KMS-11 (cell line): ENCODE measurements around the gene TXNL4B.

Experiments
- H2AFZ ChIP-seq: fragments of 200-600 bp; sonication (generic); 2 replicates; pipeline ENCODE4 v1.6.1; 2016; ENCODE audit warnings: antibody characterized with exemption, mixed run types, low read depth
- H3K27ac ChIP-seq: fragments of 200-600 bp; sonication (generic); 2 replicates; pipeline ENCODE4 v1.6.1; 2016; ENCODE audit warnings: mild to moderate bottlenecking, mixed run types
- H3K27me3 ChIP-seq: fragments of 200-600 bp; sonication (generic); 2 replicates; pipeline ENCODE4 v1.6.1; 2017; ENCODE audit warnings: mild to moderate bottlenecking, low read depth, mixed run types, moderate library complexity; ENCODE audit not compliant: insufficient read depth
- H3K36me3 ChIP-seq: fragments of 200-600 bp; sonication (generic); 2 replicates; pipeline ENCODE4 v1.6.1; 2017; ENCODE audit warnings: mild to moderate bottlenecking, mixed run types; ENCODE audit not compliant: insufficient read depth
- H3K4me1 ChIP-seq: fragments of 200-600 bp; sonication (generic); 2 replicates; pipeline ENCODE4 v1.6.1; 2016; ENCODE audit warnings: mild to moderate bottlenecking, low read depth, mixed run types; ENCODE audit not compliant: poor library complexity, severe bottlenecking
- H3K4me2 ChIP-seq: fragments of 200-600 bp; sonication (generic); 2 replicates; pipeline ENCODE4 v1.7.0; 2016; ENCODE audit warnings: mild to moderate bottlenecking, mixed run types
- H3K4me3 ChIP-seq: fragments of 200-600 bp; sonication (generic); IDR thresholded peaks from 2 replicates; pipeline ENCODE4 v1.6.1; 2017; ENCODE audit warnings: low read depth, low read length, mixed read lengths; ENCODE audit not compliant: insufficient read depth
- H3K79me2 ChIP-seq: fragments of 200-600 bp; sonication (generic); 2 replicates; pipeline ENCODE4 v1.6.1; 2016; ENCODE audit warnings: low read depth, mixed run types; ENCODE audit not compliant: insufficient read depth
- H3K9ac ChIP-seq: fragments of 200-600 bp; sonication (generic); 2 replicates; pipeline ENCODE4 v1.6.1; 2016; ENCODE audit warnings: mild to moderate bottlenecking, mixed run types
- H4K20me1 ChIP-seq: fragments of 200-600 bp; sonication (generic); 2 replicates; pipeline ENCODE4 v1.6.1; 2016; ENCODE audit warnings: mild to moderate bottlenecking, mixed run types; ENCODE audit not compliant: insufficient read depth
- CTCF ChIP-seq: fragments of 200-600 bp; sonication (generic); conservative IDR thresholded peaks from 2 replicates; pipeline ENCODE4 v1.6.1; 2017; ENCODE audit warnings: low read depth, mild to moderate bottlenecking, antibody characterized with exemption, low read length, moderate library complexity, mixed read lengths

Gene TXNL4B

DNA sequence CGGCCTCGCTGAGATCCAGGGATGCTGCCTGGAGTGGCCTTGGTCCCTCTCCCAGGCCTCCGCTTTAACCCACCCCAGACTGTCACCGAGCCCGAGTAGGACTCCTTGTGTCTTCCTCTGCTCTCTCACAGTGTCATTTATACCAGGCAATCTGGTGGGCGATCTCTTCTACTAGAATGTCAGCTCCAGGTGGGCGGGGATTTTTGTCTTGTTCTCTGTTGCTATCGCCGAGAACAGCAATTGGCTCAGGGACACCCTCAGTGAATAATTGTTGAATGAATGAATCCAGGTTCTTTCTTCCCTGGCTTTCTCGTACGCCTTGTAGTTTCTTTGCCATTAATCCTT, 818 bp upstream of the TXNL4B start:
- Histone ChIP-seq H3K4me1 (peaks cover 21% of the 10 kb centered on the region), H2AFZ (peak overlapping the region; percentile 85), H3K4me3 (no peak overlapping the region), H3K79me2 (peaks cover 56% of the 10 kb centered on the region), H3K36me3 (no peaks in the 10 kb centered on the region), H3K27ac (peak overlapping the region; percentile 41; the same call in 1 of the 2 replicates), H3K4me2 (peak overlapping the region; percentile 98), H4K20me1 (no peaks in the 10 kb centered on the region), H3K27me3 (no peaks in the 10 kb centered on the region), H3K9ac (peak overlapping the region; percentile 62)
- TF ChIP-seq CTCF: no peak

DNA sequence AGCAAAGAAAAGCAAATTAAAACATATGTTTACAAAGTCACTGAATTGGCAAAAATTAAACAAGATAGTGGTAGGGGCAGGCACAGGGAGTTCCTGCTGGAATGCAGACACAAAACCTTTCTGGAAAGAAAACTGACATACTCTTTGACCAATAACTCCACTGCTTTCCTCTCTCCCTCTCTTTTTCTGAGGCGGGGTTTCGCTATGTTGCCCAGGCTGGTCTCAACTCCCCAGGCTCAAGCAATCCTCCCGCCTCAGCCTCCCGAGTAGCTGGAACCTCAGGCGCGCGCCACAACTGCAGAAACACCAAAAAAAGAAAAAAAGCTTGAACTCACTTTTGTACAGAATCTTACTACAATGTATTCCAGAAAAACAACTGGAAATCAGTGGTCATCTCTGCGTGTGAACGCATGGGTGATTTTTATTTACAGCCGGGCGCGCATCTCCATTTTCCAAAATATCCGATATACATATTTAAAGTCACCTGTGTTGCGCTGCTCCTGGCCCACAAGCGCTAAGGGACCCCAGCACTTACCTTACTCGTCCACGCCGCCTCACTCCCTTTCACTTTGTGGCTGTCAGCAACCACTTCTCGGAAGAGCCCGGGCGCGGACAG, 480 bp downstream of the TXNL4B start:
- Histone ChIP-seq H3K27me3 (no peaks in the 10 kb centered on the region), H3K27ac (peak overlapping the region; percentile 41; the same call in 1 of the 2 replicates), H3K4me1 (peaks cover 21% of the 10 kb centered on the region), H3K4me3 (no peak overlapping the region), H2AFZ (peak overlapping the region; percentile 85), H3K36me3 (no peaks in the 10 kb centered on the region; the same call in 1 of the 2 replicates), H4K20me1 (no peaks in the 10 kb centered on the region), H3K4me2 (peak overlapping the region; percentile 100), H3K79me2 (peaks cover 56% of the 10 kb centered on the region), H3K9ac (peak overlapping the region; percentile 62)
- TF ChIP-seq CTCF: no peak

DNA sequence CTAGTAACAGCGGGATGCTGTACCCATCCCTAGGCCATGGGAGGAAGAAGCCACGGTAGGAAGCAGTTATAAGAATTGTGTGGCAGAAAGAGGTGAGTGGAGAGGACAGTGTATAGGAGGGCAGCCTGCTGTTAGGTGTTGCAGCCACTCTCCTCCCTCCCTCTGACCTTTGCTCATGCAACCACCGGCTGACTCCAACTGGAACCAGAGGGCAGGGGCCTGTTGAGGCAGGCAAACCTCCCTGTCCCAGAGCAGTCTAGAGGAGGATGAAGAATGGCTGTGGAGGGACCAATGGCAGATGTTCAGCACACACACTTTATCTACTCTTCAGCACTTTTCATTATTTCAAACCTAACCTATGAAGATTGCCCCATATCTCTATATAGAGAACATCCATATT, 2.2 kb downstream of the TXNL4B start:
- Histone ChIP-seq H3K36me3 (peaks cover 9% of the 10 kb centered on the region; the same call in 1 of the 2 replicates), H3K9ac (no peak overlapping the region), H3K4me2 (peak overlapping the region; percentile 100; the same call in 1 of the 2 replicates), H3K4me3 (no peak overlapping the region), H2AFZ (no peak overlapping the region), H3K27ac (no peak overlapping the region), H3K4me1 (peaks cover 21% of the 10 kb centered on the region), H4K20me1 (no peaks in the 10 kb centered on the region), H3K27me3 (no peaks in the 10 kb centered on the region), H3K79me2 (peaks cover 54% of the 10 kb centered on the region)
- TF ChIP-seq CTCF: no peak

DNA sequence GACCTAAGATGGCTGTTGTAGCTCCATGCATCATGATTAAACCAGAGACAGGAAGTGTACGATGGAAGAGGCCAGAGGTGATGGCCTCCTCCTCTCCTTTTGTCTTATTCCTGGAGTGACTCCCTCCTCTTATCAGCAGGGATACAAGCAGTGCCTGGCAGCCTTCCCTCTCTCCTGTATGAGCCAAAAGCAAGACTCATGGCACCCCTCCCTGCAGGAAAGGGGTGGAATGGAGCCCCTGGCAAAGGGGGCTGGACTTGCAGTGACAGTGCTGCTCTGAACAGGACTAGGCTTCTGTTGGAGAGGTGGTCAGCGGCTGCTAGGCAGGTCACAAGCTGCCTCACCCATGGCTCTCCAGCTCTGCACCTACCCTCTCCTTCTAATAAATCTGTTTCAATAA, 8.4 kb downstream of the TXNL4B start:
- no peaks in the 10 kb centered on the region for H4K20me1 ChIP-seq
- no peak overlapping the region for H3K4me3 ChIP-seq
- no peaks in the 10 kb centered on the region for H3K27me3 ChIP-seq
- H3K27ac ChIP-seq: no peak overlapping the region
- H3K36me3 ChIP-seq: peaks cover 10% of the 10 kb centered on the region; the same call in 1 of the 2 replicates
- no peak overlapping the region for H3K4me2 ChIP-seq
- no peaks in the 10 kb centered on the region for H3K4me1 ChIP-seq
- TF ChIP-seq CTCF: no peak
- H3K79me2 ChIP-seq: no peaks in the 10 kb centered on the region
- no peak overlapping the region for H2AFZ ChIP-seq
- H3K9ac ChIP-seq: no peak overlapping the region
